GM23338 (cell line): ENCODE results near the gene PRR11. TPM values are rescaled to one million over a fixed set of nuclear protein-coding genes. Genes with fewer than 3 reads are reported as not detected.

Experiments used
- ATAC-seq: fragments of 200-7000 bp; cut with Tn5 transposase; 3 replicates; pipeline ENCODE4 v1.9.1; 2020
- DNase-seq: peaks from one replicate; pipeline ENCODE4 v3.0.0-alpha.2; 2015; ENCODE audit warnings: low spot score
- H2AFZ ChIP-seq: fragments of 200-600 bp; sonication (generic); 2 replicates; pipeline ENCODE4 v1.8.0; 2016; ENCODE audit warnings: antibody characterized with exemption, mild to moderate bottlenecking, moderate library complexity
- H3F3A ChIP-seq: fragments of 200-600 bp; sonication (generic); replicated peaks from 2 replicates; pipeline ENCODE4 v1.8.0; 2017; ENCODE audit warnings: antibody characterized with exemption, mixed run types, low read depth
- H3K27ac ChIP-seq: fragments of 200-600 bp; sonication (generic); 2 replicates; pipeline ENCODE4 v1.6.1; 2016; ENCODE audit warnings: low read depth
- H3K27me3 ChIP-seq: fragments of 200-600 bp; sonication (generic); 2 replicates; pipeline ENCODE4 v1.8.0; 2016; ENCODE audit warnings: mild to moderate bottlenecking, mixed run types, moderate library complexity; ENCODE audit not compliant: insufficient read depth
- H3K36me3 ChIP-seq: fragments of 200-600 bp; sonication (generic); 2 replicates; pipeline ENCODE4 v1.8.0; 2016; ENCODE audit warnings: mild to moderate bottlenecking; ENCODE audit not compliant: insufficient read depth
- H3K4me1 ChIP-seq: fragments of 200-600 bp; sonication (generic); 2 replicates; pipeline ENCODE4 v1.8.0; 2016; ENCODE audit warnings: mild to moderate bottlenecking, moderate library complexity; ENCODE audit not compliant: insufficient read depth
- H3K4me2 ChIP-seq: fragments of 200-600 bp; sonication (generic); 2 replicates; pipeline ENCODE4 v1.7.1; 2017; ENCODE audit warnings: mixed run types
- H3K4me3 ChIP-seq: fragments of 200-600 bp; sonication (generic); 2 replicates; pipeline ENCODE4 v1.6.1; 2016; ENCODE audit warnings: mixed run types
- H3K79me2 ChIP-seq: fragments of 200-600 bp; sonication (generic); replicated peaks from 2 replicates; pipeline ENCODE4 v1.8.0; 2017; ENCODE audit warnings: mild to moderate bottlenecking; ENCODE audit not compliant: insufficient read depth
- H3K9me2 ChIP-seq: fragments of 200-600 bp; sonication (generic); 2 replicates; pipeline ENCODE4 v1.8.0; 2017; ENCODE audit not compliant: insufficient read depth
- H4K20me1 ChIP-seq: fragments of 200-600 bp; sonication (generic); replicated peaks from 2 replicates; pipeline ENCODE4 v1.8.0; 2017; ENCODE audit warnings: mild to moderate bottlenecking; ENCODE audit not compliant: insufficient read depth
- H3K27ac Mint-ChIP-seq: 2 replicates; pipeline ENCODE4 v1.8.0; 2020; ENCODE audit warnings: inconsistent platforms, mild to moderate bottlenecking, moderate library complexity, mixed read lengths
- H3K27me3 Mint-ChIP-seq: 3 replicates; pipeline ENCODE4 v1.8.0; 2022; ENCODE audit warnings: low read depth, mild to moderate bottlenecking, moderate library complexity, mixed read lengths, inconsistent platforms; ENCODE audit not compliant: insufficient read depth, poor library complexity
- H3K36me3 Mint-ChIP-seq: 3 replicates; pipeline ENCODE4 v1.8.0; 2021; ENCODE audit warnings: low read depth, mild to moderate bottlenecking, inconsistent platforms, moderate library complexity, mixed read lengths
- H3K4me1 Mint-ChIP-seq: 3 replicates; pipeline ENCODE4 v1.8.0; 2020; ENCODE audit warnings: mild to moderate bottlenecking, inconsistent platforms, mixed read lengths
- H3K4me3 Mint-ChIP-seq: 3 replicates; pipeline ENCODE4 v1.8.0; 2021; ENCODE audit warnings: moderate library complexity, mild to moderate bottlenecking, inconsistent platforms, mixed read lengths
- H3K9me3 Mint-ChIP-seq: 3 replicates; pipeline ENCODE4 v1.8.0; 2020; ENCODE audit warnings: moderate library complexity, mild to moderate bottlenecking, inconsistent platforms, mixed read lengths
- EZH2phosphoT487 ChIP-seq: fragments of 200-600 bp; sonication (generic); IDR thresholded peaks from one replicate; pipeline ENCODE4 v1.8.1; 2018; ENCODE audit warnings: antibody characterized with exemption; ENCODE audit not compliant: unreplicated experiment
- NANOG ChIP-seq: IDR thresholded peaks from 2 replicates; pipeline ENCODE4 v1.6.1; 2016; ENCODE audit warnings: antibody characterized with exemption, borderline replicate concordance
- POLR2AphosphoS5 ChIP-seq: IDR thresholded peaks from 2 replicates; pipeline ENCODE4 v1.6.1; 2016; ENCODE audit warnings: antibody characterized with exemption, low read depth
- STAT1 ChIP-seq: IDR thresholded peaks from one replicate; pipeline ENCODE4 v1.6.1; 2016; ENCODE audit warnings: antibody characterized with exemption; ENCODE audit not compliant: unreplicated experiment
- ZNF114 ChIP-seq: fragments of 250-450 bp; sonication (Bioruptor Pico); IDR thresholded peaks from 2 replicates; pipeline ENCODE4 v1.5.0; 2020; ENCODE audit warnings: mild to moderate bottlenecking, moderate library complexity
- polyA plus RNA-seq: library from polyadenylated mRNA; unstranded; fragments of >200 nt; fragmentation: Nextera tagmentation; extraction: Ambion mirVana; gene quantifications from 2 replicates; pipeline ENCODE4 v1.2.1, GENCODE V29; 2016
- total RNA-seq: library from RNA; depleted of rRNA; stranded (reverse); fragments of >200 nt; shearing (Covaris generic); gene quantifications from 2 replicates; pipeline ENCODE4 v1.2.3, GENCODE V29; 2014
- TF ChIP-seq, protein P1 (sequence below): IDR thresholded peaks from one replicate; pipeline ENCODE4 v1.6.1; 2018; ENCODE audit warnings: antibody characterized with exemption; ENCODE audit not compliant: unreplicated experiment
- TF ChIP-seq, protein P2 (sequence below): fragments of 250-450 bp; sonication (Bioruptor Pico); IDR thresholded peaks from 2 replicates; pipeline ENCODE4 v1.5.0; 2020; ENCODE audit warnings: mild to moderate bottlenecking, moderate library complexity

Gene PRR11
- total and polyA plus RNA-seq, 2 experiments from 2014 or later, result 42.7 to 55.9 TPM

DNA sequence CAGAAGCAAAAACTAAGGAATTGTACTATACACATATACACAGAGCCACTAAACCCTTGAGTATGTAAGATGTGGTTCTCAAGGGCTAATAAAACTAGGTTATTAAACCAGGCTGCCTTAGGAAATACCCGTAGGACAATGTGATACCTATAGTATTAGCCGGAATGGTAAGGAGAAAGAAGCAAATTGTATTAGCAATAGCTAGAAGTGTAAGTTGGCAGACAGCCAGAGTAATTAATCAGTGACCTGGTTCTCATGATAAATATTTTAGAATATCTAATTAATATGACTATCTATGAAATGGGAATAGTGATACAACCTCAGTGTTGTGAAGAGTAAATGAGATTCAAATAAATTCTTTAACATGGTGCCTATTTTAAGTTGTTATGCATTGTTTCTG, 83.4 kb downstream of the PRR11 start:
- no peaks in the 10 kb centered on the region for H3K79me2 ChIP-seq
- H3F3A ChIP-seq, result no peaks in the 10 kb centered on the region
- H3K4me1 ChIP-seq, result no peaks in the 10 kb centered on the region
- H3K27ac ChIP-seq, result no peak overlapping the region
- H3K4me2 ChIP-seq, result no peak overlapping the region
- no peaks in the 10 kb centered on the region for H3K9me2 ChIP-seq
- H3K36me3 ChIP-seq, result no peaks in the 10 kb centered on the region
- TF ChIP-seq, protein P1, sequence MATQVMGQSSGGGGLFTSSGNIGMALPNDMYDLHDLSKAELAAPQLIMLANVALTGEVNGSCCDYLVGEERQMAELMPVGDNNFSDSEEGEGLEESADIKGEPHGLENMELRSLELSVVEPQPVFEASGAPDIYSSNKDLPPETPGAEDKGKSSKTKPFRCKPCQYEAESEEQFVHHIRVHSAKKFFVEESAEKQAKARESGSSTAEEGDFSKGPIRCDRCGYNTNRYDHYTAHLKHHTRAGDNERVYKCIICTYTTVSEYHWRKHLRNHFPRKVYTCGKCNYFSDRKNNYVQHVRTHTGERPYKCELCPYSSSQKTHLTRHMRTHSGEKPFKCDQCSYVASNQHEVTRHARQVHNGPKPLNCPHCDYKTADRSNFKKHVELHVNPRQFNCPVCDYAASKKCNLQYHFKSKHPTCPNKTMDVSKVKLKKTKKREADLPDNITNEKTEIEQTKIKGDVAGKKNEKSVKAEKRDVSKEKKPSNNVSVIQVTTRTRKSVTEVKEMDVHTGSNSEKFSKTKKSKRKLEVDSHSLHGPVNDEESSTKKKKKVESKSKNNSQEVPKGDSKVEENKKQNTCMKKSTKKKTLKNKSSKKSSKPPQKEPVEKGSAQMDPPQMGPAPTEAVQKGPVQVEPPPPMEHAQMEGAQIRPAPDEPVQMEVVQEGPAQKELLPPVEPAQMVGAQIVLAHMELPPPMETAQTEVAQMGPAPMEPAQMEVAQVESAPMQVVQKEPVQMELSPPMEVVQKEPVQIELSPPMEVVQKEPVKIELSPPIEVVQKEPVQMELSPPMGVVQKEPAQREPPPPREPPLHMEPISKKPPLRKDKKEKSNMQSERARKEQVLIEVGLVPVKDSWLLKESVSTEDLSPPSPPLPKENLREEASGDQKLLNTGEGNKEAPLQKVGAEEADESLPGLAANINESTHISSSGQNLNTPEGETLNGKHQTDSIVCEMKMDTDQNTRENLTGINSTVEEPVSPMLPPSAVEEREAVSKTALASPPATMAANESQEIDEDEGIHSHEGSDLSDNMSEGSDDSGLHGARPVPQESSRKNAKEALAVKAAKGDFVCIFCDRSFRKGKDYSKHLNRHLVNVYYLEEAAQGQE, result no peak
- TF ChIP-seq NANOG, result no peak
- TF ChIP-seq STAT1, result no peak
- TF ChIP-seq ZNF114 (CRISPR knock-in tag), result no peak
- TF ChIP-seq POLR2AphosphoS5, result no peak
- TF ChIP-seq, protein P2, sequence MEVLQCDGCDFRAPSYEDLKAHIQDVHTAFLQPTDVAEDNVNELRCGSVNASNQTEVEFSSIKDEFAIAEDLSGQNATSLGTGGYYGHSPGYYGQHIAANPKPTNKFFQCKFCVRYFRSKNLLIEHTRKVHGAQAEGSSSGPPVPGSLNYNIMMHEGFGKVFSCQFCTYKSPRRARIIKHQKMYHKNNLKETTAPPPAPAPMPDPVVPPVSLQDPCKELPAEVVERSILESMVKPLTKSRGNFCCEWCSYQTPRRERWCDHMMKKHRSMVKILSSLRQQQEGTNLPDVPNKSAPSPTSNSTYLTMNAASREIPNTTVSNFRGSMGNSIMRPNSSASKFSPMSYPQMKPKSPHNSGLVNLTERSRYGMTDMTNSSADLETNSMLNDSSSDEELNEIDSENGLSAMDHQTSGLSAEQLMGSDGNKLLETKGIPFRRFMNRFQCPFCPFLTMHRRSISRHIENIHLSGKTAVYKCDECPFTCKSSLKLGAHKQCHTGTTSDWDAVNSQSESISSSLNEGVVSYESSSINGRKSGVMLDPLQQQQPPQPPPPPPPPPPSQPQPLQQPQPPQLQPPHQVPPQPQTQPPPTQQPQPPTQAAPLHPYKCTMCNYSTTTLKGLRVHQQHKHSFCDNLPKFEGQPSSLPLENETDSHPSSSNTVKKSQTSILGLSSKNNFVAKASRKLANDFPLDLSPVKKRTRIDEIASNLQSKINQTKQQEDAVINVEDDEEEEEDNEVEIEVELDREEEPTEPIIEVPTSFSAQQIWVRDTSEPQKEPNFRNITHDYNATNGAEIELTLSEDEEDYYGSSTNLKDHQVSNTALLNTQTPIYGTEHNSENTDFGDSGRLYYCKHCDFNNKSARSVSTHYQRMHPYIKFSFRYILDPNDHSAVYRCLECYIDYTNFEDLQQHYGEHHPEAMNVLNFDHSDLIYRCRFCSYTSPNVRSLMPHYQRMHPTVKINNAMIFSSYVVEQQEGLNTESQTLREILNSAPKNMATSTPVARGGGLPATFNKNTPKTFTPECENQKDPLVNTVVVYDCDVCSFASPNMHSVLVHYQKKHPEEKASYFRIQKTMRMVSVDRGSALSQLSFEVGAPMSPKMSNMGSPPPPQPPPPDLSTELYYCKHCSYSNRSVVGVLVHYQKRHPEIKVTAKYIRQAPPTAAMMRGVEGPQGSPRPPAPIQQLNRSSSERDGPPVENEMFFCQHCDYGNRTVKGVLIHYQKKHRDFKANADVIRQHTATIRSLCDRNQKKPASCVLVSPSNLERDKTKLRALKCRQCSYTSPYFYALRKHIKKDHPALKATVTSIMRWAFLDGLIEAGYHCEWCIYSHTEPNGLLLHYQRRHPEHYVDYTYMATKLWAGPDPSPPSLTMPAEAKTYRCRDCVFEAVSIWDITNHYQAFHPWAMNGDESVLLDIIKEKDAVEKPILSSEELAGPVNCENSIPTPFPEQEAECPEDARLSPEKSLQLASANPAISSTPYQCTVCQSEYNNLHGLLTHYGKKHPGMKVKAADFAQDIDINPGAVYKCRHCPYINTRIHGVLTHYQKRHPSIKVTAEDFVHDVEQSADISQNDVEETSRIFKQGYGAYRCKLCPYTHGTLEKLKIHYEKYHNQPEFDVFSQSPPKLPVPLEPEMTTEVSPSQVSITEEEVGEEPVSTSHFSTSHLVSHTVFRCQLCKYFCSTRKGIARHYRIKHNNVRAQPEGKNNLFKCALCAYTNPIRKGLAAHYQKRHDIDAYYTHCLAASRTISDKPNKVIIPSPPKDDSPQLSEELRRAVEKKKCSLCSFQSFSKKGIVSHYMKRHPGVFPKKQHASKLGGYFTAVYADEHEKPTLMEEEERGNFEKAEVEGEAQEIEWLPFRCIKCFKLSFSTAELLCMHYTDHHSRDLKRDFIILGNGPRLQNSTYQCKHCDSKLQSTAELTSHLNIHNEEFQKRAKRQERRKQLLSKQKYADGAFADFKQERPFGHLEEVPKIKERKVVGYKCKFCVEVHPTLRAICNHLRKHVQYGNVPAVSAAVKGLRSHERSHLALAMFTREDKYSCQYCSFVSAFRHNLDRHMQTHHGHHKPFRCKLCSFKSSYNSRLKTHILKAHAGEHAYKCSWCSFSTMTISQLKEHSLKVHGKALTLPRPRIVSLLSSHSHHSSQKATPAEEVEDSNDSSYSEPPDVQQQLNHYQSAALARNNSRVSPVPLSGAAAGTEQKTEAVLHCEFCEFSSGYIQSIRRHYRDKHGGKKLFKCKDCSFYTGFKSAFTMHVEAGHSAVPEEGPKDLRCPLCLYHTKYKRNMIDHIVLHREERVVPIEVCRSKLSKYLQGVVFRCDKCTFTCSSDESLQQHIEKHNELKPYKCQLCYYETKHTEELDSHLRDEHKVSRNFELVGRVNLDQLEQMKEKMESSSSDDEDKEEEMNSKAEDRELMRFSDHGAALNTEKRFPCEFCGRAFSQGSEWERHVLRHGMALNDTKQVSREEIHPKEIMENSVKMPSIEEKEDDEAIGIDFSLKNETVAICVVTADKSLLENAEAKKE (CRISPR knock-in tag), result no peak
- no peak for TF ChIP-seq EZH2phosphoT487
- ATAC-seq (no peak), DNase-seq (no peak)
- no peak overlapping the region for H2AFZ ChIP-seq
- H3K9me3 Mint-ChIP-seq, result no peaks in the 10 kb centered on the region
- H3K27me3 Mint-ChIP-seq, result no peaks in the 10 kb centered on the region
- H3K36me3 Mint-ChIP-seq, result no peaks in the 10 kb centered on the region
- no peaks in the 10 kb centered on the region for H4K20me1 ChIP-seq
- H3K4me1 Mint-ChIP-seq, result no peaks in the 10 kb centered on the region
- no peak overlapping the region for H3K27ac Mint-ChIP-seq
- no peak overlapping the region for H3K4me3 ChIP-seq
- no peak overlapping the region for H3K4me3 Mint-ChIP-seq
- no peaks in the 10 kb centered on the region for H3K27me3 ChIP-seq
